GM23338 (cell line): ENCODE measurements around the gene TMPRSS15. TPM values are rescaled to one million over a fixed set of nuclear protein-coding genes. Genes with fewer than 3 reads are reported as not detected.

Experiments used
- ATAC-seq: fragments of 200-7000 bp; cut with Tn5 transposase; 3 replicates; pipeline ENCODE4 v1.9.1; 2020
- DNase-seq: peaks from one replicate; pipeline ENCODE4 v3.0.0-alpha.2; 2015; ENCODE audit warnings: low spot score
- H2AFZ ChIP-seq: fragments of 200-600 bp; sonication (generic); 2 replicates; pipeline ENCODE4 v1.8.0; 2016; ENCODE audit warnings: antibody characterized with exemption, mild to moderate bottlenecking, moderate library complexity
- H3F3A ChIP-seq: fragments of 200-600 bp; sonication (generic); replicated peaks from 2 replicates; pipeline ENCODE4 v1.8.0; 2017; ENCODE audit warnings: antibody characterized with exemption, mixed run types, low read depth
- H3K27ac ChIP-seq: fragments of 200-600 bp; sonication (generic); 2 replicates; pipeline ENCODE4 v1.6.1; 2016; ENCODE audit warnings: low read depth
- H3K27me3 ChIP-seq: fragments of 200-600 bp; sonication (generic); 2 replicates; pipeline ENCODE4 v1.8.0; 2016; ENCODE audit warnings: mild to moderate bottlenecking, mixed run types, moderate library complexity; ENCODE audit not compliant: insufficient read depth
- H3K36me3 ChIP-seq: fragments of 200-600 bp; sonication (generic); 2 replicates; pipeline ENCODE4 v1.8.0; 2016; ENCODE audit warnings: mild to moderate bottlenecking; ENCODE audit not compliant: insufficient read depth
- H3K4me1 ChIP-seq: fragments of 200-600 bp; sonication (generic); 2 replicates; pipeline ENCODE4 v1.8.0; 2016; ENCODE audit warnings: mild to moderate bottlenecking, moderate library complexity; ENCODE audit not compliant: insufficient read depth
- H3K4me2 ChIP-seq: fragments of 200-600 bp; sonication (generic); 2 replicates; pipeline ENCODE4 v1.7.1; 2017; ENCODE audit warnings: mixed run types
- H3K4me3 ChIP-seq: fragments of 200-600 bp; sonication (generic); 2 replicates; pipeline ENCODE4 v1.6.1; 2016; ENCODE audit warnings: mixed run types
- H3K79me2 ChIP-seq: fragments of 200-600 bp; sonication (generic); replicated peaks from 2 replicates; pipeline ENCODE4 v1.8.0; 2017; ENCODE audit warnings: mild to moderate bottlenecking; ENCODE audit not compliant: insufficient read depth
- H3K9me2 ChIP-seq: fragments of 200-600 bp; sonication (generic); 2 replicates; pipeline ENCODE4 v1.8.0; 2017; ENCODE audit not compliant: insufficient read depth
- H4K20me1 ChIP-seq: fragments of 200-600 bp; sonication (generic); replicated peaks from 2 replicates; pipeline ENCODE4 v1.8.0; 2017; ENCODE audit warnings: mild to moderate bottlenecking; ENCODE audit not compliant: insufficient read depth
- H3K27ac Mint-ChIP-seq: 2 replicates; pipeline ENCODE4 v1.8.0; 2020; ENCODE audit warnings: inconsistent platforms, mild to moderate bottlenecking, moderate library complexity, mixed read lengths
- H3K27me3 Mint-ChIP-seq: 3 replicates; pipeline ENCODE4 v1.8.0; 2022; ENCODE audit warnings: low read depth, mild to moderate bottlenecking, moderate library complexity, mixed read lengths, inconsistent platforms; ENCODE audit not compliant: insufficient read depth, poor library complexity
- H3K36me3 Mint-ChIP-seq: 3 replicates; pipeline ENCODE4 v1.8.0; 2021; ENCODE audit warnings: low read depth, mild to moderate bottlenecking, inconsistent platforms, moderate library complexity, mixed read lengths
- H3K4me1 Mint-ChIP-seq: 3 replicates; pipeline ENCODE4 v1.8.0; 2020; ENCODE audit warnings: mild to moderate bottlenecking, inconsistent platforms, mixed read lengths
- H3K4me3 Mint-ChIP-seq: 3 replicates; pipeline ENCODE4 v1.8.0; 2021; ENCODE audit warnings: moderate library complexity, mild to moderate bottlenecking, inconsistent platforms, mixed read lengths
- H3K9me3 Mint-ChIP-seq: 3 replicates; pipeline ENCODE4 v1.8.0; 2020; ENCODE audit warnings: moderate library complexity, mild to moderate bottlenecking, inconsistent platforms, mixed read lengths
- CREB1 ChIP-seq: fragments of 250-450 bp; sonication (Bioruptor Pico); IDR thresholded peaks from 2 replicates; pipeline ENCODE4 v1.5.0; 2020; ENCODE audit warnings: low read depth, mild to moderate bottlenecking, moderate library complexity
- POLR2AphosphoS5 ChIP-seq: IDR thresholded peaks from 2 replicates; pipeline ENCODE4 v1.6.1; 2016; ENCODE audit warnings: antibody characterized with exemption, low read depth
- REST ChIP-seq: IDR thresholded peaks from one replicate; pipeline ENCODE4 v1.6.1; 2018; ENCODE audit warnings: antibody characterized with exemption; ENCODE audit not compliant: unreplicated experiment
- ZNF331 ChIP-seq: fragments of 250-450 bp; sonication (Bioruptor Pico); IDR thresholded peaks from 2 replicates; pipeline ENCODE4 v1.5.0; 2020; ENCODE audit warnings: low read depth, mild to moderate bottlenecking, moderate library complexity
- ZNF462 ChIP-seq: fragments of 250-450 bp; sonication (Bioruptor Pico); IDR thresholded peaks from 2 replicates; pipeline ENCODE4 v1.5.0; 2020; ENCODE audit warnings: mild to moderate bottlenecking, moderate library complexity
- polyA plus RNA-seq: library from polyadenylated mRNA; unstranded; fragments of >200 nt; fragmentation: Nextera tagmentation; extraction: Ambion mirVana; gene quantifications from 2 replicates; pipeline ENCODE4 v1.2.1, GENCODE V29; 2016
- total RNA-seq: library from RNA; depleted of rRNA; stranded (reverse); fragments of >200 nt; shearing (Covaris generic); gene quantifications from 2 replicates; pipeline ENCODE4 v1.2.3, GENCODE V29; 2014

TMPRSS15 gene
- total and polyA plus RNA-seq, 2 experiments from 2014 or later, result not detected

GRCh38 chr21:18252256-18252655, 151.3 kb downstream of the TMPRSS15 start:
- DNase-seq, result no peak
- no peak overlapping the region for H2AFZ ChIP-seq

More at GRCh38 chr21:18252256-18252655, 151.3 kb downstream of the TMPRSS15 start:
- Histone ChIP-seq H3K9me2 (no peaks in the 10 kb centered on the region), H4K20me1 (no peaks in the 10 kb centered on the region), H3F3A (no peaks in the 10 kb centered on the region), H3K79me2 (no peaks in the 10 kb centered on the region), H3K4me3 (no peak overlapping the region), H3K27me3 (peaks cover 5% of the 10 kb centered on the region; the same call in 1 of the 2 replicates), H3K36me3 (no peaks in the 10 kb centered on the region), H3K4me2 (no peak overlapping the region), H3K27ac (no peak overlapping the region), H3K4me1 (no peaks in the 10 kb centered on the region)
- TF ChIP-seq REST (no peak), ZNF331 (CRISPR knock-in tag) (no peak), CREB1 (CRISPR knock-in tag) (no peak), ZNF462 (CRISPR knock-in tag) (no peak), POLR2AphosphoS5 (no peak)
- H3K27ac Mint-ChIP-seq, result no peak overlapping the region
- no peak for ATAC-seq
- H3K4me3 Mint-ChIP-seq, result no peak overlapping the region
- H3K9me3 Mint-ChIP-seq, result no peaks in the 10 kb centered on the region
- no peaks in the 10 kb centered on the region for H3K27me3 Mint-ChIP-seq
- H3K4me1 Mint-ChIP-seq, result no peaks in the 10 kb centered on the region
- H3K36me3 Mint-ChIP-seq, result no peaks in the 10 kb centered on the region
